Raji (cell line): ENCODE results near the gene ZNF175.

Experiments
- POLR2A ChIP-seq: IDR thresholded peaks from 2 replicates; pipeline ENCODE4 v1.6.1; 2011; ENCODE audit warnings: low read depth, low read length, control low read depth; ENCODE audit not compliant: insufficient read depth

ZNF175 gene

DNA sequence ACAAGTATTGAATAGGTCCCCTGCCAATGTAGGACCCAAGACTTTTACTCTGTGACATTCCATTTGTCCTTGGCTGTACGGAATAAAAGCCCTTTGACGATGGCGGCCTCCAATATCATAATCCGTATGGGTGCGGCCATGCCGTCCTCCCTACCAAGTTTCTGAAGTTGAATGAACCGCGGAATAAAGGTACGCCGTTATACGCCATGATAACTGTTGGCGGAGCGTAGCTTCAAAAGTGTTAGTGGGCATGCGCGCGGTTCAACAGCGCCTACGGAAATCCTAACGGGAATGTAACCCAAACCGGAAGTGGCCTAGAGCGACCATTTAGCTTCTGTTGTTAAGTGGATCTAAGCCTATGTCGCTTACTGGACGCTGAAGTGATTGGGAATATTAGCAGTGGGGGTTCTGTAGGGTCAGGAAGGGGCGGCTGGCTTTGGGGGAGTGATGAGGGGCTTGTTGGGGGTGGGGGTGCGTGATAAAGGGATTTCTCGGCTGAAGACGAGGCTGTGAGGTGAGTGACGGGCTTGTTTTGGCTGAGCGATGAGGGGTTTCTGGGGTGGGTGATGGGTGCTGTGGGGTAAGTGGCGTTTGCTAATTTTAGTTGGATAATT is at the start of gene ZNF175:
Gene ZNF175 (plus strand): TSS at position 322 of the 614 bp plus-strand sequence. CDS start 2,047 bp downstream, outside the sequence.
- peak; percentile 53; the same call in 1 of the 2 replicates for TF ChIP-seq POLR2A

DNA sequence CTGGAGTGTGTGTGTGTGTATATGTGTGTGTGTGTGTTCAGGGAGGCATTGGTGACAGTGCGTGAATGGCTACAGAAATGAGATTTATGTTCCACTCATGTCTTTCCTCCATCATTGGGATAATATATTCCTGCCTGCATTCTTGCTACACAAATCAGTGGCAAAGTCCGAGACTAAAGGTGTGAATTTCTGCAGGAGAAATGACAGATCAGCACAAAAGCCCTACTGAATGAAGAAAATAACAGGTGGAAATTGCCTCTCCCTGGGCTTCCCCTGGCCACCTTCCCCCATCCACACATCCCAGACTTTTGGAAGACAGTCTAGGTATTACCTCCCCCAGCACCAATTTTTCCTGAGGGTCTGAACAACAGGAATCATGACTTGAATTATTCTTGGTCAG is 49.7 kb upstream of the ZNF175 start:
- TF ChIP-seq POLR2A: no peak

DNA sequence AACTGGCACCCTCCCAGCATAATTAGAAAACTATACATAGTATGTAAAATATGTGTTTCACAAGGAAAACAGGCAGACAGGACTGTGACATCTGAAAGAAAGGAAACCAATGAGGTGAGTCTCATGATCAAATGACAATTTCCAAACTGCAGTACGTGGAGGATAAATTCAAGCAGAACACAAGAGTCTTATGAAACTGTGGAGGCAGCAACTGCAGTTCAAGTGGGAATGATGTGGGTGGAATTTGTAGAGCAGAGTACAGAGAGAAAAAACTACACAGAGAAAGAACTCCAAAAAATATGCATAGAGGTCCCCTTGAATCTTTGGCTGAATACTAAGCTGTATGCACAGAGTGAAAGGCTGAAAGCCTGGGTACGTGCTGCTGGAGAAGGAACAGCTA is 49.3 kb upstream of the ZNF175 start:
- no peak for TF ChIP-seq POLR2A

DNA sequence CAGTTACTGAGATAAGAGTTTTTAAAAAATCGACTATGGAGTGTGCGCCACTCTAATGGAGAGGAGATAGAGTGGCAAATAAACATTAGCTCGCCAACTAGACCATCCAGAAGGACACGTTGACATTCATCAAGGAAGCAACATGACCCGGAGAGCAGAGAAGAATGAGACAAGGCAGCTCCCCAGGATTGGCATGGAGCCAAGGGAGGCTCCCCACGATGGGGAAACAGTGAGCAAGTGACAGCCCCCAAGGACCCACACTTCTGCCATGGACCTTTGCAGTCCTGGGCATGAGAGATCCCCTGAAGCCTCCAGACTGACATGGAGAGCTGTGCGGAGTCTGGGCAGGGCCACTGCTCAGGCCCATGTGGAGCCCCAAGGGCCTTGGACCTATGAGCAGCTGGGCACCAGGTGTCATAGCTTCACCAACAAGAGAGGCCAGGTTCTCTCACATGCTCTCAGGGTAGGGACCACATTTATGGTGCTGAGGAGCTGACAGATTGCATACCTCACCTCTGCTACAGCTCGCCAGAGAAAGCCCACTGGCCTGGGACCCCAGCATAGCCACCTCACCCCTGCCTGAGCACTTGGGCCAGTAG is 46.3 kb upstream of the ZNF175 start:
- TF ChIP-seq POLR2A: no peak

DNA sequence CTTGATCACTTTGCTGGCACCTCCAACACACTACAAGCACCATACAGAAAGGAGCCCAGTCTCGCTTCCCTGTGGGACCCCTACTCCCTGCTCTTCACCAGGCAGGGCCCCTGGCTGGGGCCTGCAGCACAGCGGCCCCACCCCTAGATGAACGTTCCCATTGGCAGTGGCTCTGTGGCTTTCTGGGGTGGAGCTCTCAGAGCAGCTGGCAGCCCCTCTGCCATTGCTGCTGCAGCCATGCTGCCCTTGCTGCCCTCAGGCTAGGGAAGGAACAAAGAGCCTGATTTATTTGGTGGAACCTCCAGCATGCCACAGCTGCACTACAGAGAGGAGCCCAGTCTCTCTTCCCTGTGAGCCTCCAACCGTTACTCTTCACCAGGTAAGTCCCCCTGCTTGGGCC is 45.4 kb upstream of the ZNF175 start:
- TF ChIP-seq POLR2A: no peak

DNA sequence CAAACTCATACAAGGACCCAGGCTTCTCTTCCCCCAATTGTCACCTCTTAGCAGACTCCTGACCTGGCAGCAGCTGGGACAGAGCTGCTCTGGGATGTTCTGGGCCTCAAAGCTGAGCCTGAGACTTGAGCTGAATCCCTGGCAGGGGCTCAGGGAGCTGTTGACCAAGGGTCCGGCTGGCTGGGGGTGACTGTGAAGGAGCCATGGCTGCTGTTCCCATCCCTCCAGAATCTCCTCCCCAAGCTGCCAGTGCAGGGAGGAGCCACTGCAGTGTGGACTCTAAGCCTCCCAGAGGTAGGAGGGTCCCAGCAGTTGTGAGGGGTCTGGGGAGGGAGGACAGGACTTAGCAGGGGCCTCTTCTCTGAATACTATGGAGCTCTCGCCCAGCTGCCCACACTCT is 41.8 kb upstream of the ZNF175 start:
- no peak for TF ChIP-seq POLR2A

DNA sequence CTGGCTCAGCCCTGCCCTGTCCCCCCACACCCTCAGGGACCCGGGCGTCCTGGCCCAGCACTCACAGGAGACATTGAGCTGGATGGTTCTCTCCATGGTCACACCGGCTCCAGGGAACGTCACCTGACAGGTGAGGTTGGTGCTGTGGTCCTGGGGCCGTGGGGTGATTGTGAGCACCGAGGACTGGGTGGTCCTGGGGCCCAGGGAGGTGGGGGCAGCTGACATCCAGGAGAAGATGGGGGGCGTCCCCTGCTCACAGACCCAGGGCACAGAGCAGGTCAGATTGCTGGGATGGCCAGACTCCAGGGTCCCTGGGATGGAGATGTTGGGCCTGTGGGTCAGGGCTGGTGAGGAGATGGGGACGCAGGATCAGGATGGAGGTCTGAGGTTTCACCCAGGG is 40.5 kb upstream of the ZNF175 start:
- TF ChIP-seq POLR2A: no peak

DNA sequence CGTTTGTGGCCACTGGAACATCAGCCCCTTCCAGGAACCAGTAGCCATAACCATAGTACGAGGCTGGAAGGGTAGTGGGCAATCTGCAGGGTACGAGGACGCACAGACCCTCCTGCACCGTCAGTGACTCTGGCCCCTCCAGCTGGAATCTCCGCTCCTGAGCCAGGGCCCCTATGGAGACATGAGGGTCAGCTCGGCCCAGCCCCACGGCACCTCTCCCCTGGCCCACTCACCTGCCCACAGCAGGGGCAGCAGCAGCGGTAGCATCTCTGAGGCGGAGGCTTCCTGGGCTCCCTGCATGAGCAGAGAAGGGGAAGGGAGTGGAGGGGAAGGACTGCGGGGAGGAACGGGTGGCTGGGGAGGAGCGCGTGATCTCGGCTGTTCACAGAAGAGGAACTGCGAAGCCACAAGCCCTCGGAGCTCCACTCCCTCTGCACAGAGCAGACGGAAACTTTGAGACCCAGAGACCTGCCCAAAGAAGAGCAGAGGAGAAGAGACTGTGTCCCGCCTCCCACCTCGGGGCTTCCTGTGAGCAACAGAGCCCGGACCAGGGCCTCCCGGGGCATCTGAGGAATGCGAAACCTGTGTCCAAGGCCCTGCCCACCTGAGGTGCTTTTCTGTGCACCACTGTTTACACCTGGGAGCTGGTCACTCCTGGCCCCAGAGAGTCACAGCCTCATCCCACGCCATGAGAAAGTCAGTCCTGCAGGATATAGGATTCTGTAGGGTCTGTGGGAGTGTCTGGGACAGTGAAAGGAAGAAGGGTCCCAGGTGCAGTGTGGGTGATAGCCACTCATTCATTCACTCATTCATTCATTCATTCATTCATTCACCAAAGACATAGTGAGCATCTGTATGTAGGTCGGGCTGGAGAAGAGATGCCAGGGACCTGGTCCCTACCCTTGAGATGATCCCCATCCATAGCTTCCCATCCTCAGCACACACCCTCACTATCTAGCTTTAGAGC is 39.5 kb upstream of the ZNF175 start, which contains the start of gene SIGLEC6:
Gene SIGLEC6 (minus strand): TSS at position 322 of the 967 bp plus-strand sequence. CDS start 22 bp downstream, at position 300.
- TF ChIP-seq POLR2A: no peak

DNA sequence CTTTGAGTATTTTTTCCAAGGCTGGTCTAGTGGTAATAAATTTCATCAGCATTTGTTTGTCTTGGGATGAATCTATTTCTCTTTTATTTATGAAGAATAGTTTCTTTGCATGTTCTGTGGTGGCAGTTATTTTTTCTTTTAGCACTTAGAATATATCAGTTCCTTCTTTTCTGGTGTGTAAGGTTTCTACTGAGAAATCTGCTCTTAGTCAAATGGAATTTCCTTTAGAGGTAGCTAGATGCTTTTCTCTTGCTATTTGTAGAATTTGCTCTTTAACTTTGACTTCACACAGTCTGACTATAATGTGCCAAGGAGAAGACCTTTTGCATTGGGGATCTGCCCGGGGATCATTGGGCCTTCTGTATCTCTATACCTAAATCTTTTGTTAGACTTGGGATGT is 35.5 kb upstream of the ZNF175 start:
- no peak for TF ChIP-seq POLR2A

DNA sequence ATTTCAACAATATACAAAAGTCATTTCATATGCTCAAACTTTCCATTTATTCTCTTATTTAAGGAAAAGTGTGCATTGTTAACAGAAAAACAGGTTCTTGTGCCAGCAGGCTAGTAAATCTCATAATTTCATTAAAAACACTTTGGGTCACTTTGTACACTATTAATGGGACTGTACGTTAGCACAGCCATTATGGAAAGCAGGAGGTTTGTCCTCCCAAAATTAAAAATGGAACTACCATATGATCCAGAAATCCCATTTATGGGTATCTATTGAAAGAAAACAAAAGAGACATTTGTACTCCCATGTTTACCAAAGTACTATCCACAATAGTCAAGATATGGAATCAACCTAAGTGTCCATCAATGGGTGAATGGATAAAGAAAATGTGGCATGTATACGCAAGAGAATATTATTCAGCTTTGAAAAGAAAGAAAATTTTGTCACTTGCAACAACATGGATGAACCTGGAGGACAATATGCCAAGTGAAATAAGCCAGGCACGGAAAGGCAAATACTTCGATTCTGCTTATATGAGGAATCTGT is 31.2 kb upstream of the ZNF175 start:
- no peak for TF ChIP-seq POLR2A

DNA sequence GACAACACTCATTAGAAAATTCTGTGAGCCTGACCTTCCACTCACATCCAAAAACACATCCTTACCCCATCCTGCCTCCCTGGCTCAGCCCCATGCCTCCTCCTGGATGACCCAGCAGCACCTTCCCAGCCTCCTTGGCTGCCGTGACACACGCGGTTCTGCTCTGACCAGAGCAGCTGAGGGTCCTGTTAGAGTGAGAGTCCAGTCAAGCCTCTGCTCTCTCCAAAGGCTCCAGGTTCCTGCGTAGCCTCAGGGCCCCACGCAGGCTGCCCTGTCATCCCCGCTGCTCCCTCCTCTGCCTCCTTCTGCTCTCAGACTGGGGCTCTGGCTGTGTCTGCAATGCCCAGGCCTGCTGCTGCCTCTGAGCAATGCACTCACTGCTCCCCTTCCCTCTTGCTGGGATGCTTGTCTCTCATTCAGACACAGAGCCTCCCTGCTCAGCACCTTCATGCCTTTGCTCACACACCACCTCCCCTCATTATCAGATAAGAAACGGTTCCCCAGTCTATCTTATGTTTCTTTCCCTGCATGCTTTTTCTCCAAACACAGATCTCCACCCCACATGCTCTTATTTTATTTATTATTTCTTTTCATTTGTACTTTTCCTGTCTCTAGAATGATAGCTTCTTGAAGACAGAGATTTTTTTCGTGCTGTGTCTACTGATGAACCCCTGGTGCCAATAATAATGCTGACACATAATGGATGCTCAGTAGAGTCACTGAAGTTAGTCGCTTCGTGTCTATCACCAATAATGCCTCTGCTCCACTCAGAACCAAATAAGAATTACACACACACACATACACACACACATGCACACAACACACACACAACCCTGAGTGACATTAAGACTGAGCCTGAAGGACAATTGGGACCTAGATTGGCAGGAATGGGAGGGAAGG is 29.4 kb upstream of the ZNF175 start:
- TF ChIP-seq POLR2A: no peak

DNA sequence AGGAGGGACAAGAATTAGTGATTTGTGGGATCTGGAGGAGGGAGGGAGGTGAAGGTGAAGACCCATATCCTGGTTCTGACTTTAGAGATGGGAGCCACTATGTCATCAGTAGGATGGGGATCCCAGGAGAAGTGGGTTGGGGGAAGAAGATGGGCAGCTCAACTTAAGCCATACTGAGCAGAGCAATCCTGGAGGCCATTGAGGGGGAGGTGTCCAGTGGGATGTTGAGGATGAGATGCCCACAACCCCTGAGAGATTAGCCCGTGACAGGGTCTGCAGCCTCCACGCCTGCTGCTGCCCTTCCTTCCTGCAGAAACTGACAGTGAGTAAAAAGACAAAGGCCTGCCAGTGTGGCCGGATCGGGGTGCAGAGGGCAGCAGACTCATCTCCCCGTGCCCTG is 28.4 kb upstream of the ZNF175 start:
- TF ChIP-seq POLR2A: no peak

DNA sequence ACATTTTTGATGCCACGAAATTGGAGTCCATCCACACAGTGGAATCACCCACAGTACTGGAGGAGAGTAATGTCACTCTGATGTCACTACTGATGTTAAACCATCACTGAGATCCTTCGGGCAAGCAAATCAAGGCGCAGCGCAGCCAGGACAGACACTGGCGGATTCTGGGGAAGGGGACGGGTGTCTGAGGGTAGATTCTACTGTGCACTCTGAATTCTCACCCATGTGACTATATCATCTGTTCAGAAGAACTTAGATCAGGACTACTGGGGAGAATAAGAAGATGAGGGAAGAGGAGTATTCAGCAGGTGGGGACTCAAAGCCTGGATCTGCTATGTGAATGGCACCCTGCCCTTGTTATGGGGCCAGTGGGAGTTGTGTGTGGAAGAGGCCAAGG is 27.0 kb upstream of the ZNF175 start:
- no peak for TF ChIP-seq POLR2A

DNA sequence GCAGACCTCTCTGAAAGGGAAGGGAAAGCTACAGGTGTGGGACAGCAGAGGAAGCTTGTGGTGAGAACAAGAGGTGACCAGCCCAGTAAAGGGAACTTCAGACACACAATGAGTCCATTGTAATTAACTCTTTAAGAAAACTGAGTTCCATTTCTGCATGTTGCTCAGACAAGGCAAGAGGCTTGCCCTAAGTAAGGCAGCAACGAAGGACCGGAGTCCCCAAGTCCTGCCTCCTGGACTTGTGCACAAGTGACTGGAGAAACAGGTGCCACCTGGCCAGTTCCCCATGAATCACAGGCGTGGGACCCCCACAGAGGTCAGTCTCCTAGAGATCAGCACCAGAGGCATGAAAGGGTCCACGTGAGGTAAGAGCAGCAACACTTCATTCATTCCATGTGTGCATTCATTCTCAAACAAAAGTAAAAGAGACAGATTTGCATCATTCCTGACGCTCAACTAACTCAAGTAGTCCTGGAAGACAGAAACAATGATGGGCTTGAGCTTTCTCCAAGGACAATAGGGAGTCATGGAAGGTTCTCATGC is 24.9 kb upstream of the ZNF175 start:
- TF ChIP-seq POLR2A: no peak

DNA sequence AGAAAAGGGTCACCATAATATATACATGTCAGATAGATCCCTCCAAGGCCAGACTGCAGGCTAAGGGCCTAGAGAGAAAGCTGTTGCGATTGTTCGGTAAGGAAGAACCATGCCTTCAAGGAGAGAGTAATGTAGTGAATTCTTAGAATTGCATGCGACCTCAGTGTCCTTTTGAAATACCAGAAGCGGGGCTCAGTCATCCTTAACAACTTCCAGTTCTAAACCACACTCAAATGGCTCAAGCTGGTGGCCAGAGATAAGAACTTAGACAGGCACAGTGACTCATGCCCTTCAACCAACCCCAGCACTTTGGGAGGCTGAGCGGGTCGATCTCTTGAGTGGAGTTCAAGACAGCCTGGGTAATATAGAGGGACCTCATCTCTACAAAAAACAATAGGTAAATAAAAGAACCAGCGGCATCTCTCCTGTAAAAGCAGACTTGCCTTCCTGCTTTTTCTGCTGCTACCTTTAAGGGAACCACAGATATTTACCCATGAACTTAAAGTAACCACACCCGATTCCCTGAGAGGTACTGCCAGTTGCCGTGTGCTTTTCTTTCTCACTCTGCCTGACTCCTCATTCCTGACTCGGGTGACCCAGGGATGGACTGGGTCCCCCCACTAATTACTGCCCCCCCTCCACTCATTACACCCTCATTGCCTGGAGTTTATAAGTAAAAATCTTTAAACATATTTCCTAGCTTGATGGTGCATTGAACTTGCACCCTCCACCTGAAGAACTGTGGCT is 24.3 kb upstream of the ZNF175 start:
- TF ChIP-seq POLR2A: no peak
